Neural progenitor cell (in vitro differentiated cells): ENCODE data around the gene LRFN2. TPM values are rescaled to one million over a fixed set of nuclear protein-coding genes. Genes with fewer than 3 reads are reported as not detected.

ENCODE experiments used
- DNase-seq: peaks from one replicate; pipeline ENCODE4 v3.0.0-alpha.2; 2016; ENCODE audit warnings: low spot score
- H2AFZ ChIP-seq: fragments of 200-600 bp; sonication (generic); replicated peaks from 2 replicates; pipeline ENCODE4 v1.6.1; 2016; ENCODE audit warnings: antibody characterized with exemption
- H3F3A ChIP-seq: fragments of 200-600 bp; sonication (generic); 2 replicates; pipeline ENCODE4 v1.6.1; 2016; ENCODE audit warnings: antibody characterized with exemption, low read depth
- H3K27ac ChIP-seq: fragments of 200-600 bp; sonication (generic); 2 replicates; pipeline ENCODE4 v1.5.1; 2016; ENCODE audit warnings: mild to moderate bottlenecking
- H3K27me3 ChIP-seq: fragments of 200-600 bp; sonication (generic); 2 replicates; pipeline ENCODE4 v1.6.1; 2016; ENCODE audit warnings: mild to moderate bottlenecking, moderate library complexity
- H3K36me3 ChIP-seq: fragments of 200-600 bp; sonication (generic); 2 replicates; pipeline ENCODE4 v1.5.1; 2016
- H3K4me1 ChIP-seq: fragments of 200-600 bp; sonication (generic); 2 replicates; pipeline ENCODE4 v1.6.1; 2016; ENCODE audit warnings: mixed run types
- H3K4me2 ChIP-seq: fragments of 200-600 bp; sonication (generic); 2 replicates; pipeline ENCODE4 v1.6.1; 2016
- H3K4me3 ChIP-seq: fragments of 200-600 bp; sonication (generic); 2 replicates; pipeline ENCODE4 v1.5.1; 2016
- H3K79me2 ChIP-seq: fragments of 200-600 bp; sonication (generic); 2 replicates; pipeline ENCODE4 v1.6.1; 2016; ENCODE audit warnings: low read depth
- H3K9ac ChIP-seq: fragments of 200-600 bp; sonication (generic); 2 replicates; pipeline ENCODE4 v1.6.1; 2016
- H3K9me3 ChIP-seq: fragments of 200-600 bp; sonication (generic); 2 replicates; pipeline ENCODE4 v1.5.1; 2016; ENCODE audit warnings: low read depth
- H4K20me1 ChIP-seq: fragments of 200-600 bp; sonication (generic); 2 replicates; pipeline ENCODE4 v1.6.1; 2016; ENCODE audit warnings: low read depth
- H3K27ac Mint-ChIP-seq: 3 replicates; pipeline ENCODE4 v1.8.0; 2021; ENCODE audit warnings: mixed read lengths
- H3K27me3 Mint-ChIP-seq: 2 replicates; pipeline ENCODE4 v1.8.0; 2022; ENCODE audit warnings: low read depth, mild to moderate bottlenecking, inconsistent platforms, moderate library complexity, mixed read lengths; ENCODE audit not compliant: insufficient read depth
- H3K36me3 Mint-ChIP-seq: 3 replicates; pipeline ENCODE4 v1.8.0; 2021; ENCODE audit warnings: mixed read lengths
- H3K4me1 Mint-ChIP-seq: 3 replicates; pipeline ENCODE4 v1.8.0; 2021; ENCODE audit warnings: mixed read lengths
- H3K4me3 Mint-ChIP-seq: 3 replicates; pipeline ENCODE4 v1.8.0; 2021; ENCODE audit warnings: mild to moderate bottlenecking, moderate library complexity, mixed read lengths
- H3K9me3 Mint-ChIP-seq: 3 replicates; pipeline ENCODE4 v1.8.0; 2020; ENCODE audit warnings: mixed read lengths
- EZH2 ChIP-seq: fragments of 200-600 bp; sonication (generic); IDR thresholded peaks from 2 replicates; pipeline ENCODE4 v1.6.1; 2017; ENCODE audit warnings: antibody characterized with exemption, mild to moderate bottlenecking, moderate library complexity
- EZH2phosphoT487 ChIP-seq: fragments of 200-600 bp; sonication (generic); IDR thresholded peaks from 2 replicates; pipeline ENCODE4 v1.6.1; 2017; ENCODE audit warnings: antibody characterized with exemption
- total RNA-seq: library from RNA; depleted of rRNA; stranded (reverse); fragments of >200 nt; gene quantifications from 2 replicates; pipeline ENCODE4 v1.2.3, GENCODE V29; 2015; ENCODE audit warnings: low replicate concordance
- TF ChIP-seq, protein P1 (sequence below): fragments of 200-600 bp; sonication (generic); IDR thresholded peaks from 2 replicates; pipeline ENCODE4 v1.5.1; 2017; ENCODE audit warnings: antibody characterized with exemption, mild to moderate bottlenecking

Gene LRFN2
- total RNA-seq, 1 donor from 2014 or later = not detected

- Histone ChIP-seq H3K4me3 (no peak overlapping the region), H2AFZ (no peak overlapping the region), H3K9ac (no peak overlapping the region), H3F3A (peaks cover 3% of the 10 kb centered on the region), H4K20me1 (no peaks in the 10 kb centered on the region), H3K36me3 (no peaks in the 10 kb centered on the region), H3K4me2 (no peak overlapping the region), H3K9me3 (no peaks in the 10 kb centered on the region), H3K79me2 (no peaks in the 10 kb centered on the region), H3K27ac (no peak overlapping the region), H3K4me1 (peaks cover 12% of the 10 kb centered on the region), H3K27me3 (no peaks in the 10 kb centered on the region)
- TF ChIP-seq, protein P1, sequence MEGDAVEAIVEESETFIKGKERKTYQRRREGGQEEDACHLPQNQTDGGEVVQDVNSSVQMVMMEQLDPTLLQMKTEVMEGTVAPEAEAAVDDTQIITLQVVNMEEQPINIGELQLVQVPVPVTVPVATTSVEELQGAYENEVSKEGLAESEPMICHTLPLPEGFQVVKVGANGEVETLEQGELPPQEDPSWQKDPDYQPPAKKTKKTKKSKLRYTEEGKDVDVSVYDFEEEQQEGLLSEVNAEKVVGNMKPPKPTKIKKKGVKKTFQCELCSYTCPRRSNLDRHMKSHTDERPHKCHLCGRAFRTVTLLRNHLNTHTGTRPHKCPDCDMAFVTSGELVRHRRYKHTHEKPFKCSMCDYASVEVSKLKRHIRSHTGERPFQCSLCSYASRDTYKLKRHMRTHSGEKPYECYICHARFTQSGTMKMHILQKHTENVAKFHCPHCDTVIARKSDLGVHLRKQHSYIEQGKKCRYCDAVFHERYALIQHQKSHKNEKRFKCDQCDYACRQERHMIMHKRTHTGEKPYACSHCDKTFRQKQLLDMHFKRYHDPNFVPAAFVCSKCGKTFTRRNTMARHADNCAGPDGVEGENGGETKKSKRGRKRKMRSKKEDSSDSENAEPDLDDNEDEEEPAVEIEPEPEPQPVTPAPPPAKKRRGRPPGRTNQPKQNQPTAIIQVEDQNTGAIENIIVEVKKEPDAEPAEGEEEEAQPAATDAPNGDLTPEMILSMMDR = no peak
- TF ChIP-seq EZH2 (no peak), EZH2phosphoT487 (no peak)
- peaks cover 13% of the 10 kb centered on the region for H3K27me3 Mint-ChIP-seq
- H3K36me3 Mint-ChIP-seq = no peaks in the 10 kb centered on the region
- no peak overlapping the region for H3K4me3 Mint-ChIP-seq
- peaks cover 19% of the 10 kb centered on the region for H3K4me1 Mint-ChIP-seq
- no peak overlapping the region for H3K27ac Mint-ChIP-seq
- DNase-seq = no peak
- H3K9me3 Mint-ChIP-seq = no peaks in the 10 kb centered on the region
These were observed 61.1 kb downstream of the LRFN2 start for GRCh38 chr6:40526036-40526435.

GRCh38 chr6:40524797-40525585 lies 62.2 kb downstream of the LRFN2 start:
- Histone ChIP-seq H3K27me3 (no peaks in the 10 kb centered on the region), H3K79me2 (no peaks in the 10 kb centered on the region), H3K9ac (no peak overlapping the region), H3F3A (peaks cover 3% of the 10 kb centered on the region), H3K36me3 (no peaks in the 10 kb centered on the region), H3K4me2 (peak overlapping the region; percentile 38), H3K9me3 (no peaks in the 10 kb centered on the region), H4K20me1 (no peaks in the 10 kb centered on the region), H3K4me3 (no peak overlapping the region), H3K4me1 (peaks cover 12% of the 10 kb centered on the region), H3K27ac (no peak overlapping the region), H2AFZ (no peak overlapping the region)
- H3K4me3 Mint-ChIP-seq = no peak overlapping the region
- TF ChIP-seq EZH2phosphoT487 = no peak
- no peak for TF ChIP-seq EZH2
- TF ChIP-seq, protein P1 = no peak
- H3K4me1 Mint-ChIP-seq = peaks cover 19% of the 10 kb centered on the region
- H3K9me3 Mint-ChIP-seq = no peaks in the 10 kb centered on the region
- no peak overlapping the region for H3K27ac Mint-ChIP-seq
- no peaks in the 10 kb centered on the region for H3K36me3 Mint-ChIP-seq
- DNase-seq = no peak
- H3K27me3 Mint-ChIP-seq = peaks cover 11% of the 10 kb centered on the region

GRCh38 chr6:40523505-40524172 lies 63.5 kb downstream of the LRFN2 start:
- peaks cover 3% of the 10 kb centered on the region for H3F3A ChIP-seq
- H3K4me2 ChIP-seq = peak overlapping the region; percentile 38
- no peak for DNase-seq

More at GRCh38 chr6:40523505-40524172, 63.5 kb downstream of the LRFN2 start:
- Mint-ChIP-seq H3K27me3 (peaks cover 19% of the 10 kb centered on the region), H3K9me3 (no peaks in the 10 kb centered on the region), H3K4me1 (peaks cover 19% of the 10 kb centered on the region), H3K36me3 (no peaks in the 10 kb centered on the region), H3K4me3 (no peak overlapping the region), H3K27ac (no peak overlapping the region)
- no peaks in the 10 kb centered on the region for H3K27me3 ChIP-seq
- peaks cover 12% of the 10 kb centered on the region for H3K4me1 ChIP-seq
- no peak overlapping the region for H3K27ac ChIP-seq
- H3K9ac ChIP-seq = no peak overlapping the region
- no peak overlapping the region for H3K4me3 ChIP-seq
- TF ChIP-seq EZH2phosphoT487 (no peak), EZH2 (no peak)
- TF ChIP-seq, protein P1 = no peak
- no peaks in the 10 kb centered on the region for H3K36me3 ChIP-seq
- H3K9me3 ChIP-seq = no peaks in the 10 kb centered on the region
- no peaks in the 10 kb centered on the region for H3K79me2 ChIP-seq
- no peaks in the 10 kb centered on the region for H4K20me1 ChIP-seq
- no peak overlapping the region for H2AFZ ChIP-seq
